SU-DHL-6 (cell line): ENCODE measurements around the gene CLEC20A.

Source experiments
- H2AFZ ChIP-seq: fragments of 200-600 bp; sonication (generic); 2 replicates; pipeline ENCODE4 v1.6.1; 2014; ENCODE audit warnings: low read depth, mild to moderate bottlenecking, moderate library complexity, mixed read lengths, antibody characterized with exemption, low read length; ENCODE audit not compliant: severe bottlenecking
- H3F3A ChIP-seq: fragments of 200-600 bp; shearing (Covaris generic); 2 replicates; pipeline ENCODE4 v1.6.0; 2016; ENCODE audit warnings: antibody characterized with exemption, mild to moderate bottlenecking; ENCODE audit not compliant: insufficient read depth
- H3K27ac ChIP-seq: fragments of 200-600 bp; sonication (generic); 2 replicates; pipeline ENCODE4 v1.5.1; 2016; ENCODE audit warnings: low read depth, mild to moderate bottlenecking, low read length, moderate library complexity, mixed read lengths
- H3K27me3 ChIP-seq: fragments of 200-600 bp; sonication (generic), shearing (Covaris generic); 2 replicates; pipeline ENCODE4 v1.6.0; 2014; ENCODE audit warnings: mild to moderate bottlenecking, low read length
- H3K36me3 ChIP-seq: fragments of 200-600 bp; sonication (generic); 2 replicates; pipeline ENCODE4 v1.6.1; 2014; ENCODE audit warnings: mild to moderate bottlenecking, low read length, mixed read lengths
- H3K4me2 ChIP-seq: fragments of 300-600, 200-600 bp; shearing (Covaris generic), sonication (generic); 2 replicates; pipeline ENCODE4 v1.6.0; 2014; ENCODE audit warnings: low read length, low read depth, mild to moderate bottlenecking; ENCODE audit not compliant: poor library complexity, severe bottlenecking
- H3K4me3 ChIP-seq: fragments of 200-600 bp; sonication (generic); 2 replicates; pipeline ENCODE4 v1.5.1; 2014; ENCODE audit warnings: antibody characterized with exemption, low read length, mild to moderate bottlenecking, mixed read lengths; ENCODE audit not compliant: insufficient read depth, poor library complexity, severe bottlenecking
- H3K79me2 ChIP-seq: fragments of 200-600 bp; sonication (generic); 2 replicates; pipeline ENCODE4 v1.6.1; 2014; ENCODE audit warnings: mild to moderate bottlenecking, low read length, moderate library complexity; ENCODE audit not compliant: insufficient read depth
- H3K9ac ChIP-seq: fragments of 200-600 bp; sonication (generic); 2 replicates; pipeline ENCODE4 v1.7.0; 2014; ENCODE audit warnings: mild to moderate bottlenecking, low read length
- H3K9me2 ChIP-seq: fragments of 200-600 bp; sonication (generic); replicated peaks from 2 replicates; pipeline ENCODE4 v1.6.1; 2014; ENCODE audit warnings: low read length; ENCODE audit not compliant: insufficient read depth
- H3K9me3 ChIP-seq: fragments of 200-600 bp; sonication (generic); 2 replicates; pipeline ENCODE4 v1.6.1; 2014; ENCODE audit warnings: low read length, mixed read lengths; ENCODE audit not compliant: insufficient read depth
- H4K20me1 ChIP-seq: fragments of 200-600 bp; sonication (generic); 2 replicates; pipeline ENCODE4 v1.6.1; 2014; ENCODE audit warnings: low read depth, mild to moderate bottlenecking, antibody characterized with exemption, low read length, moderate library complexity, mixed read lengths
- CTCF ChIP-seq: fragments of 200-600 bp; sonication (generic); IDR thresholded peaks from one replicate; pipeline ENCODE4 v1.5.1; 2017; ENCODE audit warnings: antibody characterized with exemption, mild to moderate bottlenecking, low read length, moderate library complexity; ENCODE audit not compliant: insufficient read depth, poor library complexity, severe bottlenecking
- EZH2phosphoT487 ChIP-seq: fragments of 200-600 bp; sonication (generic), shearing (Covaris generic); conservative IDR thresholded peaks from 2 replicates; pipeline ENCODE4 v1.6.1; 2018; ENCODE audit warnings: mild to moderate bottlenecking, antibody characterized with exemption, low read length, moderate library complexity, mixed read lengths

Gene CLEC20A

GRCh38 chr1:178495158-178495557 lies 1.6 kb downstream of the CLEC20A start:
- TF ChIP-seq EZH2phosphoT487 (no peak), CTCF (no peak)
- Histone ChIP-seq H3K4me2 (no peak overlapping the region), H3K36me3 (no peaks in the 10 kb centered on the region), H3F3A (no peaks in the 10 kb centered on the region), H3K9ac (no peak overlapping the region), H3K9me2 (no peaks in the 10 kb centered on the region), H3K27me3 (no peaks in the 10 kb centered on the region), H3K9me3 (no peaks in the 10 kb centered on the region), H4K20me1 (no peaks in the 10 kb centered on the region), H3K27ac (no peak overlapping the region), H3K79me2 (no peaks in the 10 kb centered on the region), H3K4me3 (no peak overlapping the region), H2AFZ (no peak overlapping the region)

GRCh38 chr1:178494569-178494971 lies 2.2 kb downstream of the CLEC20A start:
- Histone ChIP-seq H4K20me1 (no peaks in the 10 kb centered on the region), H3K79me2 (no peaks in the 10 kb centered on the region), H3K9ac (no peak overlapping the region), H3F3A (no peaks in the 10 kb centered on the region), H3K27ac (no peak overlapping the region), H3K4me2 (no peak overlapping the region), H3K9me3 (no peaks in the 10 kb centered on the region), H3K9me2 (no peaks in the 10 kb centered on the region), H3K4me3 (no peak overlapping the region), H2AFZ (no peak overlapping the region), H3K27me3 (no peaks in the 10 kb centered on the region), H3K36me3 (no peaks in the 10 kb centered on the region)
- TF ChIP-seq CTCF: no peak
- TF ChIP-seq EZH2phosphoT487: no peak

- no peaks in the 10 kb centered on the region for H3K9me3 ChIP-seq
- H3K79me2 ChIP-seq: no peaks in the 10 kb centered on the region
- H3K27ac ChIP-seq: no peak overlapping the region
- no peak overlapping the region for H2AFZ ChIP-seq
- H3K36me3 ChIP-seq: no peaks in the 10 kb centered on the region
- H3F3A ChIP-seq: no peaks in the 10 kb centered on the region
- H3K27me3 ChIP-seq: no peaks in the 10 kb centered on the region
- no peaks in the 10 kb centered on the region for H4K20me1 ChIP-seq
- H3K4me2 ChIP-seq: no peak overlapping the region
- no peak for TF ChIP-seq EZH2phosphoT487
- TF ChIP-seq CTCF: no peak
- no peak overlapping the region for H3K4me3 ChIP-seq
- no peaks in the 10 kb centered on the region for H3K9me2 ChIP-seq
- H3K9ac ChIP-seq: no peak overlapping the region
These were observed 3.4 kb downstream of the CLEC20A start for GRCh38 chr1:178493301-178493741.

GRCh38 chr1:178492341-178492740 lies 4.4 kb downstream of the CLEC20A start:
- Histone ChIP-seq H3K27ac (no peak overlapping the region), H3K4me3 (no peak overlapping the region), H2AFZ (no peak overlapping the region), H3K79me2 (no peaks in the 10 kb centered on the region), H3K27me3 (no peaks in the 10 kb centered on the region), H3K9ac (no peak overlapping the region), H4K20me1 (no peaks in the 10 kb centered on the region), H3K9me2 (no peaks in the 10 kb centered on the region), H3K36me3 (no peaks in the 10 kb centered on the region), H3K4me2 (no peak overlapping the region), H3K9me3 (no peaks in the 10 kb centered on the region), H3F3A (no peaks in the 10 kb centered on the region)
- TF ChIP-seq CTCF (no peak), EZH2phosphoT487 (no peak)
